IMR-90 (cell line): ENCODE data around the gene CRISPLD2. TPM values are rescaled to one million over a fixed set of nuclear protein-coding genes. Genes with fewer than 3 reads are reported as not detected.

Experiments
- ATAC-seq: fragments of 200-7000 bp; cut with Tn5 transposase; 2 replicates; pipeline ENCODE4 v1.9.1; 2020; ENCODE audit warnings: low read depth, mild to moderate bottlenecking, moderate library complexity
- BruUV-seq: library from RNA; stranded (reverse); fragments of 400-500 nt; replicated peaks from 2 replicates; lab custom pipeline; 2021; lab: Mats Ljungman, UMichigan
- CTCF ChIA-PET: fragments of 300-600 bp; formaldehyde crosslinking; extraction: SDS; loops from one replicate; lab custom pipeline; 2021; ENCODE audit warnings: antibody characterized with exemption; lab: Yijun Ruan, JAX
- POLR2A ChIA-PET: fragments of 300-600 bp; sonication (Branson Sonifier 250); formaldehyde crosslinking; loops from one replicate; lab custom pipeline; 2022; ENCODE audit warnings: antibody characterized with exemption; ENCODE audit not compliant: unreplicated experiment; lab: Charles Lee
- DNase-seq: peaks from one replicate; pipeline ENCODE4 v3.0.0; 2013
- H2AFZ ChIP-seq: replicated peaks from 2 replicates; pipeline ENCODE3; 2013; ENCODE audit warnings: low read length, mild to moderate bottlenecking; ENCODE audit not compliant: poor library complexity
- H2AK5ac ChIP-seq: 2 replicates; pipeline ENCODE4 v1.6.1; 2013; ENCODE audit warnings: low read depth, low read length, inconsistent platforms
- H2AK9ac ChIP-seq: replicated peaks from 2 replicates; pipeline ENCODE3; 2013; ENCODE audit warnings: mild to moderate bottlenecking, low read depth, low read length, moderate library complexity; ENCODE audit not compliant: poor library complexity
- H2BK120ac ChIP-seq: 2 replicates; pipeline ENCODE4 v1.6.1; 2013; ENCODE audit warnings: low read depth, low read length, inconsistent platforms
- H2BK15ac ChIP-seq: 3 replicates; pipeline ENCODE4 v1.6.1; 2013; ENCODE audit warnings: low read depth, low read length, inconsistent platforms
- H2BK20ac ChIP-seq: 2 replicates; pipeline ENCODE4 v1.6.1; 2013; ENCODE audit warnings: low read depth, mild to moderate bottlenecking, inconsistent platforms, low read length, moderate library complexity
- H2BK5ac ChIP-seq: 2 replicates; pipeline ENCODE4 v1.6.1; 2013; ENCODE audit warnings: mild to moderate bottlenecking, low read depth, low read length, inconsistent platforms; ENCODE audit not compliant: poor library complexity, severe bottlenecking
- H3K14ac ChIP-seq: replicated peaks from 2 replicates; pipeline ENCODE4 v1.6.1; 2013; ENCODE audit warnings: low read depth, low read length, inconsistent platforms
- H3K18ac ChIP-seq: 2 replicates; pipeline ENCODE4 v1.6.1; 2013; ENCODE audit warnings: low read depth, low read length, control low read depth
- H3K23ac ChIP-seq: 2 replicates; pipeline ENCODE4 v1.6.1; 2013; ENCODE audit warnings: low read depth, low read length, inconsistent platforms
- H3K27ac ChIP-seq: 2 replicates; pipeline ENCODE4 v1.5.1; 2013; ENCODE audit warnings: mild to moderate bottlenecking, control low read depth, low read length; ENCODE audit not compliant: insufficient read depth
- H3K27me3 ChIP-seq: 2 replicates; pipeline ENCODE4 v1.6.1; 2013; ENCODE audit warnings: low read length; ENCODE audit not compliant: control insufficient read depth, insufficient read depth
- H3K36me3 ChIP-seq: 2 replicates; pipeline ENCODE4 v1.6.1; 2013; ENCODE audit warnings: low read length, mixed read lengths; ENCODE audit not compliant: control insufficient read depth, insufficient read depth
- H3K4ac ChIP-seq: 2 replicates; pipeline ENCODE4 v1.6.1; 2013; ENCODE audit warnings: low read depth, low read length, inconsistent platforms
- H3K4me1 ChIP-seq: 2 replicates; pipeline ENCODE4 v1.6.1; 2013; ENCODE audit warnings: low read length, mixed read lengths; ENCODE audit not compliant: control insufficient read depth, insufficient read depth
- H3K4me2 ChIP-seq: 2 replicates; pipeline ENCODE4 v1.6.1; 2013; ENCODE audit warnings: low read depth, mild to moderate bottlenecking, control low read depth, low read length, moderate library complexity
- H3K4me3 ChIP-seq: 2 replicates; pipeline ENCODE4 v1.5.1; 2013; ENCODE audit warnings: low read depth, mild to moderate bottlenecking, control low read depth, low read length, moderate library complexity; ENCODE audit not compliant: insufficient read depth
- H3K56ac ChIP-seq: 2 replicates; pipeline ENCODE4 v1.6.1; 2013; ENCODE audit warnings: low read length, inconsistent platforms; ENCODE audit not compliant: insufficient read depth; ENCODE audit errors: extremely low read depth
- H3K79me1 ChIP-seq, 2 experiments: 2 replicates each; pipeline ENCODE4 v1.6.1; 2013; ENCODE audit warnings: low read length in 2 of 2, inconsistent platforms in 1 of 2, low read depth in 1 of 2
- H3K9ac ChIP-seq: 2 replicates; pipeline ENCODE4 v1.6.1; 2013; ENCODE audit warnings: low read depth, low read length, control low read depth
- H3K9me1 ChIP-seq: 2 replicates; pipeline ENCODE4 v1.6.1; 2013; ENCODE audit warnings: low read length, inconsistent platforms; ENCODE audit not compliant: insufficient read depth
- H3K9me3 ChIP-seq: 2 replicates; pipeline ENCODE4 v1.6.1; 2013; ENCODE audit warnings: low read length; ENCODE audit not compliant: control insufficient read depth, insufficient read depth
- H4K20me1 ChIP-seq: 2 replicates; pipeline ENCODE4 v1.6.1; 2013; ENCODE audit warnings: low read length, inconsistent platforms; ENCODE audit not compliant: insufficient read depth
- H4K5ac ChIP-seq: 2 replicates; pipeline ENCODE4 v1.6.1; 2013; ENCODE audit warnings: mild to moderate bottlenecking, low read depth, low read length, control low read depth
- H4K8ac ChIP-seq, 2 experiments: 2 replicates each; pipeline ENCODE4 v1.6.1; 2013; ENCODE audit warnings: low read depth in 2 of 2, low read length in 2 of 2, control low read depth in 1 of 2, inconsistent platforms in 1 of 2
- H4K91ac ChIP-seq: 2 replicates; pipeline ENCODE4 v1.6.1; 2013; ENCODE audit warnings: low read depth, low read length, inconsistent platforms; ENCODE audit not compliant: insufficient read depth
- BHLHE40 ChIP-seq: fragments of 150-350 bp; IDR thresholded peaks from 2 replicates; pipeline ENCODE4 v1.6.1; 2016; ENCODE audit warnings: mild to moderate bottlenecking, low read depth, low read length
- CHD1 ChIP-seq: IDR thresholded peaks from 2 replicates; pipeline ENCODE4 v1.6.1; 2012; ENCODE audit warnings: low read depth, low read length, improper control_type of control experiment
- FOS ChIP-seq: fragments of 150-350 bp; IDR thresholded peaks from 2 replicates; pipeline ENCODE4 v1.6.1; 2016; ENCODE audit warnings: low read depth, low read length
- MXI1 ChIP-seq: IDR thresholded peaks from 2 replicates; pipeline ENCODE4 v1.6.1; 2012; ENCODE audit warnings: low read depth, mild to moderate bottlenecking, low read length, moderate library complexity, borderline replicate concordance
- NFE2L2 ChIP-seq: fragments of 150-350 bp; IDR thresholded peaks from 2 replicates; pipeline ENCODE4 v1.6.1; 2016; ENCODE audit warnings: low read depth, mild to moderate bottlenecking, low read length
- POLR2A ChIP-seq: IDR thresholded peaks from 2 replicates; pipeline ENCODE4 v1.6.1; 2012; ENCODE audit warnings: mild to moderate bottlenecking, low read depth, low read length
- RAD21 ChIP-seq: IDR thresholded peaks from 2 replicates; pipeline ENCODE4 v1.6.1; 2012; ENCODE audit warnings: low read length, improper control_type of control experiment
- RCOR1 ChIP-seq: IDR thresholded peaks from 2 replicates; pipeline ENCODE4 v1.6.1; 2012; ENCODE audit warnings: mild to moderate bottlenecking, low read length, improper control_type of control experiment; ENCODE audit not compliant: insufficient replicate concordance
- RFX5 ChIP-seq: IDR thresholded peaks from 2 replicates; pipeline ENCODE4 v1.8.0; 2012; ENCODE audit warnings: low read depth, mild to moderate bottlenecking, low read length, moderate library complexity
- WGBS, 2 experiments: methylation state at CpG; one replicate each; pipeline versions ENCODE4 v1.1.5 to v1.1.7; 2013; ENCODE audit warnings: missing lambda C conversion rate in 2 of 2; ENCODE audit not compliant: insufficient read length in 1 of 2; ENCODE audit errors: extremely low coverage in 2 of 2; 5-methylcytosine and 5-hydroxymethylcytosine counted together
- dilution Hi-C: fragments of 300-500 bp; cut with HindIII; formaldehyde crosslinking; loops from one replicate; pipeline ENCODE4 v1.14.3; 2018; ENCODE audit warnings: low sequenced_read_pairs; ENCODE audit not compliant: unreplicated experiment
- in situ Hi-C: fragments of 300-500 bp; cut with MboI; formaldehyde crosslinking; loops from 3 replicates; pipeline ENCODE4 v1.14.3; 2019; ENCODE audit warnings: low sequenced_read_pairs, inconsistent platforms, mixed read lengths
- intact Hi-C: fragments of 100-400 bp; cut with micrococcal nuclease; formaldehyde crosslinking; loops from 2 replicates; pipeline ENCODE4 v1.10.0; 2022
- polyA plus RNA-seq, 3 experiments: library from polyadenylated mRNA; depleted of rRNA; stranded (reverse); fragments of >200 nt; gene quantifications; 2 replicates each; pipeline ENCODE4 v1.2.3, GENCODE V29; 2012; ENCODE audit warnings: low replicate concordance in 1 of 3
- total RNA-seq: library from RNA; depleted of rRNA; stranded (reverse); fragments of >200 nt; gene quantifications from 2 replicates; pipeline ENCODE4 v1.2.3, GENCODE V29; 2012
- TF ChIP-seq, protein P1 (sequence below): fragments of 150-350 bp; IDR thresholded peaks from 2 replicates; pipeline ENCODE4 v1.6.1; 2016; ENCODE audit warnings: low read depth, mild to moderate bottlenecking, low read length, moderate library complexity, borderline replicate concordance
- TF ChIP-seq, protein P2 (sequence below): conservative IDR thresholded peaks from 2 replicates; pipeline ENCODE4 v1.5.1; 2012; ENCODE audit warnings: mild to moderate bottlenecking, low read depth, low read length, improper control_type of control experiment
- TF ChIP-seq, protein P3 (sequence below): fragments of 150-350 bp; IDR thresholded peaks from 2 replicates; pipeline ENCODE4 v1.6.1; 2017; ENCODE audit warnings: mild to moderate bottlenecking, antibody characterized with exemption, low read length, low read depth

Gene CRISPLD2
- total and polyA plus RNA-seq, 2 of the 4 experiments (the other 2 are of a cell fraction): 23.1 to 37.5 TPM

DNA sequence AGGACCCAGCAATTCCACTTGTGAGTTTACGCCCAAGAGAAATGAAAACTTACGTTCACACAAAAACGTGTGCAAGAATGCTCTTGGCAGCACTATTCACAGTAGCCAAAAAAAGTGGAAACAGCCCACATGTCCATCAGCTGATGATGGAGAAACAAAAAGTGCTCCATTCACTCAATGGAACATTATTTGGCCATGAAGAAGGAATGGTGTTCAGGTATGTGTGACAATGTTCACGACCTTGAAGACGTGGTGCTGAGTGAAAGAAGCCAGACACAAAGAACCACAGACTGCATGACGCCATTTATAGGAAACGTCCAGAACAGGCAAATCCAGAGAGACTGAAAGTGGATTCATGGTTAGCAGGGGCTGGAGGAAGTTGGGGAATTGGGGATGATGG, 106.7 kb downstream of the CRISPLD2 start:
- Histone ChIP-seq H2BK120ac (no peak overlapping the region), H3K4me1 (peaks cover 8% of the 10 kb centered on the region; the same call in 1 of the 2 replicates), H2BK5ac (no peak overlapping the region), H4K20me1 (no peaks in the 10 kb centered on the region), H3K9me1 (peaks cover 3% of the 10 kb centered on the region; the same call in 1 of the 2 replicates), H3K79me1 (no peaks in the 10 kb centered on the region), H3K14ac (no peak overlapping the region), H2AK5ac (no peak overlapping the region), H3K9me3 (no peaks in the 10 kb centered on the region), H2BK15ac (no peak overlapping the region), H3K18ac (no peak overlapping the region), H3K27me3 (no peaks in the 10 kb centered on the region), H2AK9ac (no peak overlapping the region), H3K27ac (no peak overlapping the region), H4K91ac (no peak overlapping the region), H4K8ac (no peak overlapping the region), H3K9ac (no peak overlapping the region), H3K56ac (no peak overlapping the region), H4K5ac (no peak overlapping the region), H3K4me3 (no peak overlapping the region), H3K23ac (no peak overlapping the region), H3K4me2 (no peak overlapping the region), H3K36me3 (no peaks in the 10 kb centered on the region), H2BK20ac (no peak overlapping the region), H2AFZ (no peak overlapping the region), H3K4ac (no peak overlapping the region)
- DNase-seq: no peak
- TF ChIP-seq MXI1: no peak
- TF ChIP-seq RFX5: no peak
- no peak for TF ChIP-seq RCOR1
- TF ChIP-seq FOS: no peak
- TF ChIP-seq RAD21: no peak
- no peak for TF ChIP-seq CHD1
- TF ChIP-seq NFE2L2: no peak
- TF ChIP-seq, protein P1, sequence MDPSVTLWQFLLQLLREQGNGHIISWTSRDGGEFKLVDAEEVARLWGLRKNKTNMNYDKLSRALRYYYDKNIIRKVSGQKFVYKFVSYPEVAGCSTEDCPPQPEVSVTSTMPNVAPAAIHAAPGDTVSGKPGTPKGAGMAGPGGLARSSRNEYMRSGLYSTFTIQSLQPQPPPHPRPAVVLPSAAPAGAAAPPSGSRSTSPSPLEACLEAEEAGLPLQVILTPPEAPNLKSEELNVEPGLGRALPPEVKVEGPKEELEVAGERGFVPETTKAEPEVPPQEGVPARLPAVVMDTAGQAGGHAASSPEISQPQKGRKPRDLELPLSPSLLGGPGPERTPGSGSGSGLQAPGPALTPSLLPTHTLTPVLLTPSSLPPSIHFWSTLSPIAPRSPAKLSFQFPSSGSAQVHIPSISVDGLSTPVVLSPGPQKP: no peak
- no peak for TF ChIP-seq POLR2A
- TF ChIP-seq, protein P2, sequence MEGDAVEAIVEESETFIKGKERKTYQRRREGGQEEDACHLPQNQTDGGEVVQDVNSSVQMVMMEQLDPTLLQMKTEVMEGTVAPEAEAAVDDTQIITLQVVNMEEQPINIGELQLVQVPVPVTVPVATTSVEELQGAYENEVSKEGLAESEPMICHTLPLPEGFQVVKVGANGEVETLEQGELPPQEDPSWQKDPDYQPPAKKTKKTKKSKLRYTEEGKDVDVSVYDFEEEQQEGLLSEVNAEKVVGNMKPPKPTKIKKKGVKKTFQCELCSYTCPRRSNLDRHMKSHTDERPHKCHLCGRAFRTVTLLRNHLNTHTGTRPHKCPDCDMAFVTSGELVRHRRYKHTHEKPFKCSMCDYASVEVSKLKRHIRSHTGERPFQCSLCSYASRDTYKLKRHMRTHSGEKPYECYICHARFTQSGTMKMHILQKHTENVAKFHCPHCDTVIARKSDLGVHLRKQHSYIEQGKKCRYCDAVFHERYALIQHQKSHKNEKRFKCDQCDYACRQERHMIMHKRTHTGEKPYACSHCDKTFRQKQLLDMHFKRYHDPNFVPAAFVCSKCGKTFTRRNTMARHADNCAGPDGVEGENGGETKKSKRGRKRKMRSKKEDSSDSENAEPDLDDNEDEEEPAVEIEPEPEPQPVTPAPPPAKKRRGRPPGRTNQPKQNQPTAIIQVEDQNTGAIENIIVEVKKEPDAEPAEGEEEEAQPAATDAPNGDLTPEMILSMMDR: no peak
- TF ChIP-seq, protein P3, sequence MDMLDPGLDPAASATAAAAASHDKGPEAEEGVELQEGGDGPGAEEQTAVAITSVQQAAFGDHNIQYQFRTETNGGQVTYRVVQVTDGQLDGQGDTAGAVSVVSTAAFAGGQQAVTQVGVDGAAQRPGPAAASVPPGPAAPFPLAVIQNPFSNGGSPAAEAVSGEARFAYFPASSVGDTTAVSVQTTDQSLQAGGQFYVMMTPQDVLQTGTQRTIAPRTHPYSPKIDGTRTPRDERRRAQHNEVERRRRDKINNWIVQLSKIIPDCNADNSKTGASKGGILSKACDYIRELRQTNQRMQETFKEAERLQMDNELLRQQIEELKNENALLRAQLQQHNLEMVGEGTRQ: no peak
- TF ChIP-seq BHLHE40: no peak
- in situ Hi-C loops (no loop called here), dilution Hi-C loops (no loop called here), intact Hi-C loops (no loop called here)
- no peak for ATAC-seq
- ChIA-PET CTCF (interaction anchor here (0.6 to 1.2 kb wide), 4 partner anchors 26 to 299 kb away, joined by 3 to 7 read pairs (median 3); no protein-coding TSS in a partner anchor), POLR2A (no interaction called here)
- BruUV-seq: no TSS peak
- WGBS, 2 experiments: 50% methylated on average over 2 of the region's 7 CpGs; no CpG with 5 or more reads in 1 of the 2 experiments
